Activated CD4-positive, alpha-beta T cell treated with anti-CD3 and anti-CD28 coated beads for 48 hours (primary cell): ENCODE results near the gene PPFIA1.

Source experiments
- DNase-seq: peaks from one replicate; pipeline ENCODE4 v3.0.0-alpha.2; 2020

Gene PPFIA1

DNA sequence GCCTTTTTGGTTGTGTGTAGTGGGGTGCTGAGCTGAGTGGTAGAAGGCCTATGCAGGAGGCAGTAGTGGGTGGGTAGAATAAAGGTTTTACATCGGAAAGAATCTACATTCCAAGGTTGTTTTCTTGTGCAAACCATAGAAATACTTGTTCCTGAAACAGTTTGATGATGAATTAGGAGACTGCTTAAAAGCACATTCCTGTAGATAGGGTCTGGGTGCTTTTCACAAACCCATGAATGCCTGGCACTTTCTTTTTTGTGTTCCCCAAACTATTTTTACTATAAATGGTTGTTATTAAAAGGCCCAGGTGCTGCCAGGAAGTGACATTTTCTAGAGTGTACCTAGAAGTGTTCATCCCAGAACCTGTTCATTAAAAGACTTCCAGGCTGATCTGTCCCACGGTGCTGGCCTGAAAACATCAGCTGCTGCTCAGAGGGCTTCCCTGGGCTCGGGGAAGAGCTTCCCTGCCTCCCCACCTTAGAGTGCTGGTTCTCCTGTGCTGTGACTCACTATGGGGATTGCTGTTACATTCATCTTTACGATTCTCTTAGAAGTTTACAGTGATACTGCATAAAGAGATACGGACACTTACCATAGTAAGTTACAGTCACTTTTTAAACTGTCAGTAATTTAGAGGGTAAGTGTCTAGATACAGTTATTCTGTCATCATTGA, 27.9 kb downstream of the PPFIA1 start:
- no peak for DNase-seq

DNA sequence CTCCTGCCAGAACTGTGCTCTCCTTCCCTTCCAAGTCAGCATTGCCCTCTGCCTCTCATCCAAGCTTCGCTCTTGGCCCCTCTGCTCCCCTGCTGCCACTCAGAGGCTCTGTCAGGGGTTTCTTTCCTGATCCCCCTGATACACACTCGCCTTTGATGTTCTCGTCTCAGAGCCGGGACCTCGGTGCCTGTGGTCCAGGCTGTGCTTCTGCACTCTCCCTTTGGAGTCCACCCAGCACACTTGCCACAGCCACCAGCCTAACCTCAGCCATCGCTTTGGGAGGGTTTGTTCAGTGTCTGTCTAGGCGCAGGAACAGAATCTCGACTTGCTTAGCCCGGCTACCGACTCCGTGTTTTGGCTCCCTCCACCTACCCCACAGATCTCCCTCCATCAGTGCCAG, 29.1 kb downstream of the PPFIA1 start:
- no peak for DNase-seq

DNA sequence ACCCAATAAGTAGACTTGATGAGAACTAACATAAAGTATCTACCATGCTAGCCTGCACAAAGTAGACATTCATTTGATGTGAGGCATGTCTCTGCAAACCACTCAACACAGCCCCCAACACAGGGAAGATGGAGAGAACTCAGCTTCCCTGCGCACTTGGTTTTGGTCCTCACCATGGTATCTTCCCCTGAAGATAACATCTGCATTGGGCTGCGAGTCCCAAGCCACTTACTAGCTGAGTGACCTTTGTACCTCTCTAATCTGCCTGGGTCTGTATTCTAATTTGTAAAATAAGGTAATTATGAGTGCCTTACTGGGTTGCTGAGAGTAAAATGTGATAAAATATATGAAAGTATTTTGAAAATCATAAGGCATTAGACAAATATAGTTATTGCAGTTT, 30.7 kb downstream of the PPFIA1 start:
- no peak for DNase-seq

DNA sequence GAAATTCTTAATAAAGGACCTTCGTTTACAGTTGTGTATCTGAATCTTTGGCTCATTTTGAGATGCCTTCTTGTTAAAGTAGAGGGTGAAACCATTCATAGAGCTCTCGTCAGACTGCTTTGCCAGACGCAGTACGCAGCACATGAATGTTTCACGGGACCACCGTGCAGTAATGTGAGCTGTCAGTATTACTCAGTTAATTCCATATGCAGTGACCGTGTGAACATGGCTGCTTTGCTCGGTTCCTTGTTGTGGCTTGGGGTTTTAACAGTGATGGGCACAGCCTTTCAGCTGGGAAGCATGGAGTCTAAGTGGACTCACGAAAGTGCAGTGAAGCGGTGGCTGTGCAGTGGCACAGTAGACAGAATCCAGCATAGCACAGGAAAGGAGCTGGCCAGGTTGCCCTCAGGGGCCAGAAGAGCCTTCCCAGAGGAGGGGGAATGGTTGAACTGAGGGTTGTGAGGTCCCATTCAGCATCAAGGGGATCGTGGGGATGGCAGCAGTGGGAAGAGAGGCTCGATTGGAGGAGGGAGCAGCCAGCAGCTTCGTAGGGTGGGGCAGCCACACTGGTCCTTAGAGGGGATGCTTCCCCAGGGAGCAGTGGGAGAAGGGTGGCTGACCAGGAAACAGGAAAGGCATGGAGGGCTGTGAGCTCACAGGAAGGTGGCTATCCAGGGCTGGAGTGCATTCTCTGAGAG, 31.4 kb downstream of the PPFIA1 start:
- DNase-seq, result no peak

DNA sequence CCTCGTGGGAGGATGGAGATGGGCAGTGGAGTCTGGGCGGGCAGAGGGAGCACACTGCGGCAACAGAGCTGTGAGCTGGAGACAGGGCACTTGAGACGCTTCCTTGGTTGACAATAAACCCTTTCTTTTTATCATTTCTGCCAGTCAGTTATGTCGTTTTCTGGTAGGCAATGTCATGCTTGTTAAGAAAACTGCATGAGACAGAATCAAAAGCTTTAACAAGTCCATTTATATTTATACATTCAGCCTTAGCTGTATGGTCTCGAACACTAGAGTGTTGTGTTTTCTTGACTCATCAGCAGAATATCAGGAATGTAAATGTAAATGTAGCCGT, 31.9 kb downstream of the PPFIA1 start:
- no peak for DNase-seq

DNA sequence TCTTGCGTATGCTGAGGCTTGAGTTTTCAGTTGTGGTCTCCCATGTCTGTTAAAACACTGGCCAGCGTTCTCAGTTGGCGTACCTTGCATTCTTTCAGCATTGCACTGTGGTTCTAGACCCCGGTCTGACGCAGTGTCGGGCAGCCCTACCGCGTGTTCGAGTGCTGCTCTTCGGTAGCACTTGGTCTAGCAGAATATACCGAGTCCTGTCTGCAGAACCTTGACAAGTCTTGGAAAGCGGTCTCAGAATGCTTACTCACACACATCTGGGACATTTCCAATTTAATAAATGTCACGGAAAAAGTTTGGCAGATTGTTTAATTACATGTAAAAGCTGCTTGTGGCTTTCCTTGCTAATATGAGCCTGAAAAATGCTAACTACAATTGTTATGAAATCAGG, 32.6 kb downstream of the PPFIA1 start:
- no peak for DNase-seq

DNA sequence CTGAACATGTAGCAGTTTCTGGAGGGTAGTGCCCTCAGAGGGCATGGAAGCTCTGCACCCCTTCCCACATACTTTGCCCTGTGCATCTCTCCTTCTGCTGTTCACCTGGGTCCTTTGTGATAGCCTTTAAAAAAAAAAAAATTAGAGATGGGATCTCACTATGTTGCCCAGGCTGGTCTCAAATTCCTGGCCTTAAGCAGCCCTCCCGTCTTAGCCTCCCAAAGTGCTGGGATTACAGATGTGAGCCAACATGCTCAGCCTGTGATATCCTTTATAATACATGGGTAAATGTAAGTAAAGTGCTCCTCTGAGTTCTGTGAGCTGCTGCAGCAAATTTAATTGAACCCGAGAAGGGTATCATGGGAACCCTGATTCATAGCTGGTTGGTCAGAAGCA, 33.7 kb downstream of the PPFIA1 start:
- DNase-seq, result no peak

DNA sequence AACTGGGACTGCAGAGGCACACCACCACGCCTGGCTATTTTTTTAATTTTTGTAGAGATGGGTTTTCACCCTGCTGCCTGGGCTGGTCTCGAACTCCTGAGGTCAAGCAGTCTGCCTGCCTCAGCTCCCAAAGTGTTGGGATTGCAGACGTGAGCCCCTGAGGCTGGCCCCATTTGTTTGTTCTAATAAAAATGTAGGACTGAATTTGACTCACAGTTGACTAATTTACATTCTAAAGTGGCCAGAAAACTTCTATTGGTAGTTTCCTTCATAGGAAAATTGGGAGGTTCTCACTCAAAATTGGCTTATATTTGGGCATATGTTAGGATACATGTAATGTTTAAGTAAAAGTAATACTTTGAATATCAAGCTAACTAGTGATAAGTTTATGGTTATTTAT, 35.0 kb downstream of the PPFIA1 start:
- no peak for DNase-seq

DNA sequence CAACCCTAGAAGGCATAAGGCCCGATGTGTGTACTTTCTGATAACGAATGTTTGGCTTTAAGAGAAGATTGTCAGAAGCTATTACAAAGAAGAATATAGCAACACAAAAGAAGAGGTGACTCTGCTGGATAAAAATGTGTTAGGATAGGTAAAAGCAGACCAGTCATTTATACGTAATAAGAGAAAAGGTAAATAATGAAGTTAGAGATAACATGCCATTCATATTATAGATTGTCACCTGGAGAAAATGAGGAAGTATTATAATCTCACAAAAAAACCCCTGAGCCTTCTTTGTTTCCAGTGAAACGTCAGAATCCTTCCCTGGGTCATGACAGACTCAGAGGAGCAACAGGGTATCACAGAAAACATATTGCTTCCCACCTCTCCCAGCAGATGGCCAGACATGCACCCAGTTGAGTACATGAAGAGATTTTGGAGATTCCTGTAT, 36.1 kb downstream of the PPFIA1 start:
- no peak for DNase-seq

DNA sequence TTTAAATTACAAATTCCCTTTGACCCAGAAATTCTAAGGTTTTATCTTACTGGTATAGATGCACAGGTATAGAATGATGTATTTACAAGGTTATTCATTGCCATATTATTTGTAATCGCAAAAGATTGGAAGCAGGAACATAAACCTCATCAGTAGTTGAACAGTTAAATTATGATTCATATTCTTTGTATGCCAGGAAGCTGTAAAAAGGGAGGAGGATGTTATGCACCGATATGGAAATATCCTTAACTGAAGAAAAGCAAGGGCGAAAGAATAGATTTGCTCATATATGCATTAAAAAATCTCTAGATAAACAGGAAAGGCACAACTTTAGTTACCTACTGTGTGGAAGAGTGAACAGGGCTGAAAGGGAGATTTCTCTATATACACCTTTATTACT, 36.7 kb downstream of the PPFIA1 start:
- DNase-seq, result no peak

DNA sequence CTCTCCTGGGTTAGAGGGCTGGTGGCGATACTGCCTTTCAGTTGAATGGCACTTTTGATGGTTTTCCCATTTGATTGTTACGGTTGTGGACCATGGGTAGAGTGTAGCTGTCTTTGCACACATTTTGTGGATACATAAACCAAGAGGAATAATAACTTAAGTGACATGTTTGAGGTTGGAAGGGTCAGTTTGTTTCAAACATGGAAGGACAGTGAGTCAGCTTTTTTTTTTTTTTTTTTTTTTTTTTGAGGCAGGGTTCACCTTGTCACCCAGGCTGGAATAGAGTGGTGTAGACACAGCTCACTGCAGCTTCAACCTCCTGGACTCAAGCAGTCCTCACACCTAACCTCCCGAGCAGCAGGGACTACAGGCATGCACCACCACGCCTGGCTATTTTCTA, 41.1 kb downstream of the PPFIA1 start:
- DNase-seq, result no peak

DNA sequence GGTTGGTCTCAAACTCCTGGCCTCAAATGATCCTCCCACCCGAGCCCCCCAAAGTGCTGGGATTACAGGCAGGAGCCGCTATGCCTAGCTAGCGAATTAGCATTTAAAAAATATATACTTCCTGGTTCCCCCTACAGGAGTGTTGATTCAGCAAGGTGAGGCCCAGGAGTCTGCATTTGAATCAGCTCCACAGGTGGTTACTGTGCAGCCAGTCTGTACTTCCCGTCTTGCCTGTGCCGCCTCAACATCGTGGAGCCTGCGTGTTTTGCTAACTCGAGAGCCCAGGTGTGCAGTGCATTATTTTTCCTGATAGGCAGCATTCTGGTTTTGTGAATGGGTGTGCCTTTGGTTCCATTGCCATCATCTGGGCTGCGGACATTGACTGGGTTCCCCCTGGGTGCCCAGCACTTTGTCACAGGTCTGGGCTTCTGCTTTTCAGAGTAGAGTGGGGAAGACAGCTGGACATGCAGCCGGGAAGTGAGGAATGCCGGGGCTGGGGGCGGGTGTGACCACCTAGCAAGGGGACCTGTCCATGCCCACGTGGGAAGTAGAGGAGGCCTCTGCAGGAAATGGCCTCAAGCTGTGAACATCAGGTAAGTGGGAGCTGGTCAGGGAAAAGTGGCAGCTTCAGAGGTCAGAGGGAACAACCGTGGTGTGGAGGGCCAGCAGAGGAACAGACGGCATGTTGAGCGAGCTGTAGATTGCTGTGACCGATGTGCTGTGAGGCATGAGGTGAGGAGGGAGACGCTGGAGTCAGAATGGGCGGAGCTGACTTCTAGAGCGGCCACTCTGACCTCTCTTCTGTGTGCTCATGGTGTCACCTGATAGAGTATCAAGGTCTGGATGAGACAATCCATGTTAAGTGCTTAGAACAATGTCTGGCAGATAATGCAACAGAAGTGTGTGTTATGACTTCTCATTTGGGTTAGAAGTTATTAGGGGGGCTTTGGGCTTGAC, 42.2 kb downstream of the PPFIA1 start:
- DNase-seq, result no peak

DNA sequence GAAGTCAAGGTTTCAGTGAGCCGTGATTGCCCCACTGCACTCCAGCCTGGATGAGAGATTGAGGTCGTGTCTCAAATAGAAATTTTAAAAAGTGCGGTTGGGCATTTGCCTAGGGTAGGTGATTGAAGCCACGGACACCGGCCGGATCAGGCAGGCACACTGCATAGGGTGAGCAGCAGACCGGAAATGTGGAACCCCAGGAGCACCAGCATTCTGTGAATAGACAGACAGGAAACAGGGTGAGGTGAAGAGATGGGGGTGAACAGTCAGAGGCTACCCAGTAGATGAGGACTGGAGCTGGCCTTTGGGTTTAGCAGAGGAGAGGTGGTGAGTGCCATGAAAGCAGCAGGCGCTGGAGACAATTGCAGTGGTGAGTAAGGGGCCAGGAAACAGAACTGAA, 43.5 kb downstream of the PPFIA1 start:
- DNase-seq, result no peak

DNA sequence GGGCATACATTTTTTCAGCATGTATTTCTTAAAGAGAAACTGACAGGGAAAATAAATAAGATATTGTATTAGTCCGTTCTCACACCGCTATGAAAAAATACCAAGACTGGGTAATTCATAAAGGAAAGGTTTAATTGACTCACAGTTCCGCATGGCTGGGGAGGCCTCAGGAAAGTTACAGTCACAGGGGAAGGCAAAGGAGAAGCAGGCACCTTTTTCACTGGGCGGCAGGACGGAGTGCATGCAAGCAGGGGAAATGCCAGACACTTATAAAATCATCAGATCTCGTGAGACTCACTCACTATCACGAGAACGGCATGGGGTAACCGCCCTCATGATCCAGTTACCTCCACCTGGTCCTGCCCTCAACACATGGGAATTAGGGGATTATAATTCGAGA, 44.2 kb downstream of the PPFIA1 start:
- no peak for DNase-seq

DNA sequence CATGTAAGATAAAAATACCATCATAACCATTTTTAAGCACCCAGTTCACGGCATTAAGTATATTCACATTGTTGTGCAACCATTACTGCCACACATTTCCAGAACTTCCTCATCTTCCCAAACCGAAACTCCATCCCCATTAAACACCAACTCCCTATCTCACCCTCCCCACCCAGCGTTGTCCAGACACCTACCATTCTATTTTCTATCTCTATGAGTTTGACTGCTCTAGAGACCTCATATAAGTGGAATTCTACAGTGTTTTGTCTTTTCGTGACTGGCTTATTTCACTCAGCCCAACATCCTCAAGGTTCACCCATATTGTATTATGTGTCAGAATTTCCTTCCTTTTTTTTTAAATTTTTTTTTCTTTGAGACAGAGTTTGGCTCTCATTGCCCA, 45.2 kb downstream of the PPFIA1 start:
- no peak for DNase-seq

DNA sequence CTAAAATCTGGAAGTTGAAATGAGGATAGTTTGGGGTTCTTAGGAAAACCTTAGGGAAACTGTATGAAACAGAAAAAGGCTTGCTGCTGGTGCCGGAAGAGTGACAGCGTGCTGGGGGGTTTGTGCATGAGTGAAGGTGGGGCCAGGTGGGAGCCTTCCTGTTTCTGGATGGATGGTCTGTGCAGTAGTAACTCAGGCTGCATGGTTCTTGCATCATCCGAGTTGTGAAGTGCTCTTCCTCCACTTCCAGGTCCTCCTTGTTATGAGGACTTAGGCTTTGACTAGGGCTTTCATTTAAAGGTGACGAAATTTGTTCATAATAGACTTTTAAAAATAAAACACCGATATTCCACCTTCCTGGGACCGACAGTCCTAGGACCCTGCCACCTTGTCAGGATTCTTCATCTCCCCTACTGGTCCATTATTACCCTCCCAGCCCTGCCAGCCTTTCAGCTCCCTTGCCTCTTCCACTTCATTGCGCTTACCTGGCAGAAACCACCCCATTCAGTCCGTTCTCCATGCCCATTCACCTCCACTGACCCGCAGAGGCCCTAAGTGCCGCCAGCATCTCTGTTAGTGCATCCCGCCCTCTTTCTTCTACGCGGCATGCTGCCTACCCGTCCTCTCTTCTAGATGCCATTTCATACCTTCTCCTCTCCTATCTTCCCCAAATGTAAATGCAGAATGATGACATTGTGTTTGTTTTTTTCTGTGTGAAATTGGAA, 47.3 kb downstream of the PPFIA1 start:
- DNase-seq, result no peak

DNA sequence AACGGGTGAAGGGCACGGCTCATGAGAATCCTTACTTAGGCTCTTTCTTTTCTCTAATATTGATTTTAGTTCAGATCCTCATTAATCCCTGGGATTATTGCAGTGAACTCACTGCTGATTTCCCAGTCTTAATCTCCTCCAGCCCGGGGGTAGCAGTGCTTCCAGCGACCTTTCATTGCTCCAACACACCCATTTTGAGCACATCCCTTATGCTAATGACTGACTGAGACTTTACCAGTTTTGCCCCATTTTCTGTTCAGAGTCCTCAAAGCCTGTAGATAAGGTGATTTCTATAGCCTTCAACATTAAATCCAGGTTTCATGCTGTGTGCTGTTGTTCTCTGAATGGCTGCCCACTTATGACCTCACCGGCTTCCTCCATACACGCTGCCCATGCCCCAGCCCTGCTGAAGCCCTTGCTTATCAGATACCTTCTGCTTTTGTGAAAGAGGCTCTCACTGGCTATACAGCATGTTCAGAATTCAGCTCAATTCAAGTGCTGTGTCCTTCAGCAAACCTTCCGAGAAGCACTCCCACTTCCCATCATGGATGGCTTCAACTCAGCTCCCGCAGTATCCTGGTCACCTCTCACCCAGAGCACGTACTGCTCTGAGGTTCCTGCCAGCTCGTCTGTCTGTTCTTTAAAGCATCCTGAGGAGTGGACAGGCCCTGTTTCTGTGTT, 49.0 kb downstream of the PPFIA1 start:
- no peak for DNase-seq

DNA sequence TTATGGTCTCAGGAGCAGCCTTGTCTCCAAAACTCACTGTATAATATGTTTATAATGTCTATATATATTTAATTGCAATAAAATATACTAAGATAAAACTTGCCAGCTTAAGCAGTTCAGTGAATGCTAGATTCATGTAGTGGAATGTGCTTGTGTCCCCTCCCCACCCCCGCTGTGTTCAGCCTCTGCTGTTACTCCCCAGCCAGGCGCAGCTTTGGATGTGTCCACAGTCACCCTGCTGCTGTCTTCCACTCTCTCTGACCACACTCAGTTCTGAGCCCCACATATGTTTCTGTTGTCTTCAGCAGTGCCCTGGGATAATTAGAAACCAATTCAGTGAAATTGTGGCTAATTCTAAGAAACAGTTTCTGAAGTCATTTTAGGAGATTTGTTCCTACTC, 52.2 kb downstream of the PPFIA1 start:
- no peak for DNase-seq

DNA sequence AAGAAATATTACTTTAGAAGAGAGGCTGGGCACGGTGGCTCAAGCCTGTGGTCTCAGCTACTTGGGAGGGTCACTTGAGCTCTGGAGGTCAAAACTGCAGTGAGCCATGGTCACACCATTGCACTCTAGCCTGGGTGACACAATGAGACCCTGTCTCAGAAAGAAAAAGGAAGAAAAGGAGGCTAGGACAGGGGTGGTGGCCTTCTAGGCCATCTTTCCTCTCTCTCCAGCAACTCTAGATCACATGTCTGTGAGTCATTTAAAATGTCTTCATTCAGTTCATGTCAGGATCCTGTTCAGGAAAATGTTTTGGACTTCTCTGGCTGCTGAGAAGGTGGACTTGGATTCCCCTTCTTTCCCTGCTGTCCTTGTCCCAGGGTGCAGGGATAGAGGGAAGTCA, 53.3 kb downstream of the PPFIA1 start:
- no peak for DNase-seq

DNA sequence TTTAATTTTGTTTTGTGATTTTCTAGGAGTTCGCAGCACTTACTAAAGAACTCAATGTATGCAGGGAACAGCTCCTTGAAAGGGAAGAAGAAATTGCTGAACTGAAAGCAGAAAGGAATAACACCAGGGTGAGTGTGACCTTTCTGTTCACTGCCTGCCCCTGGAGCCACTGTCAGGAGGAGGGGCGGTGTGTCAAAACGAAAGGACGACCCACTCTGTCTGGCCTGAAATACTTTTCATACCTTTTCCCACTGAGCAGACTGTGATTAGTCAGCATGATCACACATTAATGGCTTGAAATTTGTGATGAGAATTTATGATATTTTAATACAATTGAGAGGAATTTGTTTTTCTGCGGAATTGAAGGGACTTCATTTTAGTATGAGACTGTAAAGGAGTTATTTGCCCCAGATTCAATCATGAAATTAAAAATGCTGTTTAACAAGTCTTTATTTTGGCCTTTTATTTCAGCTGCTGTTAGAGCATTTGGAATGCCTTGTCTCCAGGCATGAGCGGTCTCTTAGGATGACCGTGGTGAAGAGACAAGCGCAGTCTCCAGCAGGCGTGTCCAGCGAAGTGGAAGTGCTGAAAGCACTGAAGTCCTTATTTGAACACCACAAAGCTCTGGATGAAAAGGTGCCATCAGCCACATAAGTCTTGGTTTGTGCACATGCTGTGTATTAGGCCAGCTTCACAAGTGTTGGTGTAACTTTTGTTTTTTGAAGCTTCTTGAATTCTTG, 54.1 kb downstream of the PPFIA1 start:
- no peak for DNase-seq

DNA sequence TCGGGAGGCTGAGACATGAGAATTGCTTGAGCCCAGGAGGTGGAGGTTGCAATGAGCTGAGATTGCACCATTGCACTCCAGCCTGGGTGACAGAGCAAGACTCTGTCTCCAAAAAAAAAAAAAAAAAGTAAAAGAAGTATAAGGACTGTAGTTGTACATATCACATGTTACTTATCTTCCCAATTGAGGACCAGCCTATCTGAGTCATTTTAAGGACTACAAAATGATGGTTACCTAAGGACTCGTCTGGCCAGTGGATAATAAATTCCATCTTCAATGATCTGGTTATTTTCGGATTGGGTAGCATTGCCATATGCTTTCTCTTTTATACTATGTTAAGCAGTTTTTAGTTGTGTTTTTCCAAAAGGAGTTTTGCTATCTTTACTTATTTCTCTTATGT, 55.3 kb downstream of the PPFIA1 start:
- no peak for DNase-seq

DNA sequence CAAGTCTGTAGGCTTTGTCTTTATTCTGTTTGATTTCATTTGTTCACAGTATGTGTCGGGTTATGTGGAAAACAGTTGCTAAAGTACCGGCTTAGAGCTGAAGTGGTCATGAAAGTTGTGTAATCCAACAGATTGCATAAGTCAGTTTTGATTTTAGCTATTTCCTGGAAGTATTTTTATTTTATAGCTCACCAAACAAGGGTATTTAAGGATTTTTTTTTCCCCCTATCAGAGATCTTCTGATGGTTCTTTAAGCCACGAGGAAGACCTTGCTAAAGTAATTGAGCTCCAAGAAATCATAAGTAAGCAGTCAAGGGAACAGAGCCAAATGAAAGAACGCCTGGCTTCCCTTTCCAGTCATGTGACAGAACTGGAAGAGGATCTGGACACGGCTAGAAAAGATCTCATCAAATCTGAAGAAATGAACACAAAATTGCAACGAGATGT, 55.9 kb downstream of the PPFIA1 start:
- no peak for DNase-seq
